Measurements from ENCODE around the gene DNAJC30.

- TF ChIP-seq POLR2AphosphoS5 (IDR thresholded peaks at IDR 0.05; ENCODE audit: low read depth), result no peak
- TF ChIP-seq EZH2 (IDR thresholded peaks at IDR 0.05; ENCODE audit: low read depth, unreplicated experiment), result no peak
- TF ChIP-seq CTCF (conservative IDR thresholded peaks at IDR 0.05; ENCODE audit: low read depth in 2 of 2), result no peak
- no peak for TF ChIP-seq REST (IDR thresholded peaks at IDR 0.05; ENCODE audit: unreplicated experiment)
- no peak for TF ChIP-seq NANOG (IDR thresholded peaks at IDR 0.05; ENCODE audit: borderline replicate concordance)
- no peak for TF ChIP-seq ZNF114 (CRISPR knock-in tag; IDR thresholded peaks at IDR 0.05)
- no peak for TF ChIP-seq EZH2phosphoT487 (IDR thresholded peaks at IDR 0.05; ENCODE audit: unreplicated experiment)
- no peak for TF ChIP-seq CREB1 (CRISPR knock-in tag; IDR thresholded peaks at IDR 0.05; ENCODE audit: low read depth)
- no peak for TF ChIP-seq ETS1 (IDR thresholded peaks at IDR 0.05)
Observed at GRCh38 chr7:73668886-73669230, 14.4 kb downstream of the DNAJC30 start.
